Suppressor macrophage treated with lipopolysaccharide for 1 hour (primary cell): ENCODE measurements around the gene TXNDC12.
"Not testable (repeated sequence)": the region's sequence is repeated elsewhere in the genome, so short reads cannot be mapped to it uniquely, and the experiment has no call there.

Source experiments
- DNase-seq, 3 donors: peaks; one replicate each; pipeline ENCODE4 v3.0.0-alpha.2; 2020 to 2022

The TXNDC12 gene

GRCh38 chr1:52055066-52055865, at the start of gene TXNDC12:
Gene TXNDC12 (minus strand): TSS chr1:52055191. CDS start chr1:52055096, 95 bp downstream.
- peak; percentile 82 to 88 (median 88) for DNase-seq

GRCh38 chr1:52102336-52103013, 47.5 kb upstream of the TXNDC12 start:
- DNase-seq = peak; percentile 28 to 42 (median 29)

GRCh38 chr1:52098139-52098871, 43.3 kb upstream of the TXNDC12 start:
- DNase-seq = no peak

- DNase-seq = peak; percentile 41 to 67 (median 46)
Measured at GRCh38 chr1:52096216-52096615, 41.2 kb upstream of the TXNDC12 start.

GRCh38 chr1:52094300-52094699, 39.3 kb upstream of the TXNDC12 start:
- not testable (repeated sequence) for DNase-seq

- not testable (repeated sequence) for DNase-seq
Measured at GRCh38 chr1:52087892-52088291, 32.9 kb upstream of the TXNDC12 start.

- no peak for DNase-seq
Measured at GRCh38 chr1:52080014-52080415, 25.0 kb upstream of the TXNDC12 start.

GRCh38 chr1:52077277-52077676, 22.3 kb upstream of the TXNDC12 start:
- not testable (repeated sequence) for DNase-seq

- no peak for DNase-seq
Measured at GRCh38 chr1:52072291-52072690, 17.3 kb upstream of the TXNDC12 start.

GRCh38 chr1:52070704-52071103, 15.7 kb upstream of the TXNDC12 start:
- DNase-seq = no peak

- no peak for DNase-seq
Measured at GRCh38 chr1:52063192-52063591, 8.2 kb upstream of the TXNDC12 start.

GRCh38 chr1:52060822-52061221, 5.8 kb upstream of the TXNDC12 start:
- no peak for DNase-seq

GRCh38 chr1:52059888-52060287, 4.9 kb upstream of the TXNDC12 start:
- no peak for DNase-seq

GRCh38 chr1:52059321-52059720, 4.3 kb upstream of the TXNDC12 start:
- DNase-seq = no peak

- peak; percentile 21 to 61 (median 52) for DNase-seq
Measured at GRCh38 chr1:52057876-52058415, 3.0 kb upstream of the TXNDC12 start.

- DNase-seq = peak; percentile 78 to 92 (median 85)
Measured at GRCh38 chr1:52057255-52057654, 2.3 kb upstream of the TXNDC12 start.

GRCh38 chr1:52056937-52057231, 1.9 kb upstream of the TXNDC12 start:
- no peak for DNase-seq

- peak; percentile 89 to 94 (median 90) for DNase-seq
Measured at GRCh38 chr1:52056163-52056936, 1.4 kb upstream of the TXNDC12 start, which contains the start of gene BTF3L4. Gene BTF3L4 (plus strand): TSS chr1:52056295. CDS start chr1:52059848, 3,553 bp downstream.

GRCh38 chr1:52055866-52056162, 823 bp upstream of the TXNDC12 start:
- no peak for DNase-seq

GRCh38 chr1:52054496-52055065, 410 bp downstream of the TXNDC12 start:
- peak in 2 of 3 donors; percentile 8 to 16 for DNase-seq

GRCh38 chr1:52053862-52054261, 1.1 kb downstream of the TXNDC12 start:
- no peak for DNase-seq

- DNase-seq = not testable (repeated sequence)
Measured at GRCh38 chr1:52049337-52049736, 5.7 kb downstream of the TXNDC12 start.
